Endothelial cell of umbilical vein (primary cell): ENCODE data around the gene SLC26A11. TPM values are rescaled to one million over a fixed set of nuclear protein-coding genes. Genes with fewer than 3 reads are reported as not detected.

Experiments used
- BruUV-seq: library from RNA; stranded (reverse); fragments of 400-500 nt; replicated peaks from 2 replicates; lab custom pipeline; 2021; lab: Mats Ljungman, UMichigan
- CTCF ChIA-PET: fragments of 300-600, 350-600 bp; sonication (Branson Sonifier 250); formaldehyde crosslinking; loops from one replicate; lab custom pipeline; 2021; ENCODE audit warnings: antibody characterized with exemption, inconsistent platforms; lab: Charles Lee
- POLR2A ChIA-PET: fragments of 300-600, 350-600 bp; sonication (Branson Sonifier 250); formaldehyde crosslinking; loops from one replicate; lab custom pipeline; 2021; ENCODE audit warnings: antibody characterized with exemption, inconsistent platforms; lab: Charles Lee
- DNase-seq: peaks from one replicate; pipeline ENCODE4 v3.0.0-alpha.2; 2011; ENCODE audit warnings: low read depth, low spot score
- FAIRE-seq: peaks from 2 replicates; lab custom pipeline; 2011; peaks lifted over from hg19 to GRCh38; lab: Jason Lieb, UNC
- H2AFZ ChIP-seq: 2 replicates; pipeline ENCODE4 v1.6.0; 2012; ENCODE audit warnings: low read depth, low read length, control low read depth, inconsistent platforms
- H3K27ac ChIP-seq: 2 replicates; pipeline ENCODE4 v1.5.1; 2011; ENCODE audit warnings: low read depth, mild to moderate bottlenecking, control low read depth, low read length, moderate library complexity; ENCODE audit not compliant: insufficient read depth
- H3K27me3 ChIP-seq, 2 experiments: 2 replicates each; pipeline versions ENCODE4 v1.6.0 to v1.6.1; 2011; ENCODE audit warnings: low read length in 2 of 2, mixed read lengths in 1 of 2; ENCODE audit not compliant: control insufficient read depth in 2 of 2, insufficient read depth in 2 of 2
- H3K36me3 ChIP-seq, 2 experiments: 2 replicates in 1 of 2; 3 replicates in 1 of 2; pipeline ENCODE4 v1.5.1; 2011; ENCODE audit warnings: low read length in 2 of 2, mild to moderate bottlenecking in 1 of 2, moderate library complexity in 1 of 2; ENCODE audit not compliant: control insufficient read depth in 2 of 2, insufficient read depth in 2 of 2; ENCODE audit errors: extremely low read depth in 1 of 2
- H3K4me1 ChIP-seq: 3 replicates; pipeline ENCODE4 v1.5.1; 2011; ENCODE audit warnings: mild to moderate bottlenecking, low read length; ENCODE audit not compliant: control insufficient read depth, insufficient read depth; ENCODE audit errors: extremely low read depth
- H3K4me2 ChIP-seq: 2 replicates; pipeline ENCODE4 v1.6.1; 2011; ENCODE audit warnings: low read length, control low read depth, mixed read lengths; ENCODE audit not compliant: insufficient read depth
- H3K4me3 ChIP-seq, 3 experiments: fragments of 200-600 bp in 1 of 3; sonication (generic), shearing (Covaris generic) in 1 of 3; replicated peaks in 1 of 3; 2 replicates each; pipeline ENCODE4 v1.5.1; 2011 to 2016; ENCODE audit warnings: control low read depth in 3 of 3, low read length in 3 of 3, mild to moderate bottlenecking in 2 of 3, inconsistent platforms in 1 of 3, low read depth in 1 of 3, moderate library complexity in 1 of 3; ENCODE audit not compliant: insufficient read depth in 1 of 3
- H3K79me2 ChIP-seq: 2 replicates; pipeline ENCODE4 v1.6.0; 2012; ENCODE audit warnings: low read length, inconsistent platforms; ENCODE audit not compliant: control insufficient read depth, insufficient read depth
- H3K9ac ChIP-seq: replicated peaks from 2 replicates; pipeline ENCODE3; 2011; ENCODE audit warnings: low read length, control low read depth; ENCODE audit not compliant: insufficient read depth; ENCODE audit errors: extremely low read depth
- H3K9me1 ChIP-seq: replicated peaks from 3 replicates; pipeline ENCODE4 v1.6.0; 2011; ENCODE audit warnings: mild to moderate bottlenecking, low read length; ENCODE audit not compliant: control insufficient read depth, insufficient read depth; ENCODE audit errors: extremely low read depth
- H3K9me3 ChIP-seq: replicated peaks from 2 replicates; pipeline ENCODE4 v1.5.1; 2012; ENCODE audit warnings: low read length, inconsistent platforms; ENCODE audit not compliant: control insufficient read depth, insufficient read depth
- H4K20me1 ChIP-seq: replicated peaks from 2 replicates; pipeline ENCODE3; 2011; ENCODE audit warnings: mild to moderate bottlenecking, low read length; ENCODE audit not compliant: control insufficient read depth, insufficient read depth; ENCODE audit errors: extremely low read depth
- EZH2 ChIP-seq: IDR thresholded peaks from 2 replicates; pipeline ENCODE4 v1.6.1; 2012; ENCODE audit warnings: borderline replicate concordance, low read depth, mild to moderate bottlenecking, moderate library complexity, low read length, inconsistent platforms; ENCODE audit not compliant: severe bottlenecking
- FOS ChIP-seq: IDR thresholded peaks from 2 replicates; pipeline ENCODE4 v1.6.1; 2011; ENCODE audit warnings: mild to moderate bottlenecking, low read length, moderate library complexity, borderline replicate concordance; ENCODE audit not compliant: insufficient read depth
- GATA2 ChIP-seq: IDR thresholded peaks from 2 replicates; pipeline ENCODE4 v1.7.0; 2011; ENCODE audit warnings: low read depth, mild to moderate bottlenecking, moderate library complexity, mixed read lengths, low read length; ENCODE audit not compliant: insufficient read length, insufficient read depth
- JUN ChIP-seq: IDR thresholded peaks from 2 replicates; pipeline ENCODE4 v1.6.1; 2011; ENCODE audit warnings: borderline replicate concordance, low read depth; ENCODE audit not compliant: insufficient read length, insufficient read depth
- MYC ChIP-seq: IDR thresholded peaks from one replicate; pipeline ENCODE4 v1.6.1; 2011; ENCODE audit warnings: mild to moderate bottlenecking, low read depth, low read length
- POLR2A ChIP-seq: IDR thresholded peaks from 2 replicates; pipeline ENCODE4 v1.6.1; 2012; ENCODE audit warnings: low read depth, mild to moderate bottlenecking, control low read depth, low read length
- POLR2AphosphoS5 ChIP-seq: IDR thresholded peaks from 2 replicates; pipeline ENCODE4 v1.6.1; 2012; ENCODE audit warnings: low read depth, mild to moderate bottlenecking, control low read depth, low read length, moderate library complexity; ENCODE audit not compliant: insufficient read depth
- dilution Hi-C: fragments of 300-500 bp; cut with MboI; formaldehyde crosslinking; loops from one replicate; pipeline ENCODE4 v1.15.0; 2019; ENCODE audit warnings: low sequenced_read_pairs; ENCODE audit not compliant: extremely low pct_ligation_motif_present
- intact Hi-C: fragments of 100-400 bp; cut with micrococcal nuclease; formaldehyde crosslinking; loops from one replicate; pipeline ENCODE4 v1.10.0; 2022
- polyA plus RNA-seq, 4 experiments: library from polyadenylated mRNA; depleted of rRNA in 3 of 4; stranded (reverse) in 3 of 4; unstranded in 1 of 4; fragments of >200 nt; gene quantifications; 2 replicates each; pipeline versions ENCODE4 v1.2.1 to v1.2.3, GENCODE V29; 2011 to 2012; ENCODE audit warnings: missing spikeins in 1 of 4
- total RNA-seq: library from RNA; stranded (reverse); gene quantifications from 2 replicates; pipeline ENCODE4 v1.2.3, GENCODE V29; 2021
- TF ChIP-seq, protein P1 (sequence below), 2 donors: IDR thresholded peaks; 1 replicate in 1 of 2; 2 replicates in 1 of 2; pipeline ENCODE4 v1.5.1; 2011; ENCODE audit warnings: low read length in 2 of 2, mild to moderate bottlenecking in 2 of 2, moderate library complexity in 2 of 2, control low read depth in 1 of 2, inconsistent platforms in 1 of 2, low read depth in 1 of 2; ENCODE audit not compliant: insufficient read depth in 1 of 2; ENCODE audit errors: extremely low read depth in 1 of 2
- TF ChIP-seq, protein P2 (sequence below): IDR thresholded peaks from 2 replicates; pipeline ENCODE4 v1.6.1; 2011; ENCODE audit not compliant: insufficient read depth, insufficient read length

Gene SLC26A11
- total and polyA plus RNA-seq, 2 donors (not counting 3 experiments of a cell fraction or from before 2014, with no cell fraction given): 25.2 to 33.0 TPM

DNA sequence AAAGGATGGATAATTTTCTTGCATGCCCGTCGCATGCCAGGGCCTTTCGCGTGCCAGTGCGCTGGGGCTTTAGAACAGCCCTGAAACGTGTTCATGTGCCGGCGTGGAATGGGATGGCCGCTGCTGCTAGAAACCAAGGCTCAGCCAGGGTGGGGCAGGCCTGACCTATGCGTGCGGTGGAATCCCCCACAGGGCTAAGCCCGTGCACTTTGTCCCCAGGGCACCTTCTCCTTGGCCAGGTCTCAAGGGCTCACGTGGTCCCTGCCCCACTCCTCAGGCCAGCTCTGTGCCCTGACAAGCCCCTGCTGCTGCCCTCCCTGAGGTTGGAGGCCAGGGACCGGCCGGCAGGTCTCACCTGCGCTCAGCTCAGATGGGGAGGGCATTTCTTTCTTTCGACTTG is 27.3 kb downstream of the SLC26A11 start:
- Histone ChIP-seq H3K36me3 (peaks cover 0 to 20% of the 10 kb centered on the region in 2 experiments), H3K4me2 (no peak overlapping the region), H3K4me1 (no peaks in the 10 kb centered on the region), H3K9ac (no peak overlapping the region), H3K79me2 (no peaks in the 10 kb centered on the region), H4K20me1 (no peaks in the 10 kb centered on the region), H3K27ac (no peak overlapping the region), H3K9me1 (no peaks in the 10 kb centered on the region), H2AFZ (no peak overlapping the region), H3K9me3 (no peaks in the 10 kb centered on the region), H3K27me3 (no peaks in the 10 kb centered on the region), H3K4me3 (no peak overlapping the region)
- no peak for FAIRE-seq
- TF ChIP-seq FOS: no peak
- no peak for TF ChIP-seq MYC
- no peak for TF ChIP-seq JUN
- TF ChIP-seq POLR2A: no peak
- TF ChIP-seq EZH2: no peak
- no peak for DNase-seq
- intact Hi-C loops (no loop called here), dilution Hi-C loops (no loop called here)
- BruUV-seq: no TSS peak
- ChIA-PET POLR2A (no interaction called here), CTCF (no interaction called here)

DNA sequence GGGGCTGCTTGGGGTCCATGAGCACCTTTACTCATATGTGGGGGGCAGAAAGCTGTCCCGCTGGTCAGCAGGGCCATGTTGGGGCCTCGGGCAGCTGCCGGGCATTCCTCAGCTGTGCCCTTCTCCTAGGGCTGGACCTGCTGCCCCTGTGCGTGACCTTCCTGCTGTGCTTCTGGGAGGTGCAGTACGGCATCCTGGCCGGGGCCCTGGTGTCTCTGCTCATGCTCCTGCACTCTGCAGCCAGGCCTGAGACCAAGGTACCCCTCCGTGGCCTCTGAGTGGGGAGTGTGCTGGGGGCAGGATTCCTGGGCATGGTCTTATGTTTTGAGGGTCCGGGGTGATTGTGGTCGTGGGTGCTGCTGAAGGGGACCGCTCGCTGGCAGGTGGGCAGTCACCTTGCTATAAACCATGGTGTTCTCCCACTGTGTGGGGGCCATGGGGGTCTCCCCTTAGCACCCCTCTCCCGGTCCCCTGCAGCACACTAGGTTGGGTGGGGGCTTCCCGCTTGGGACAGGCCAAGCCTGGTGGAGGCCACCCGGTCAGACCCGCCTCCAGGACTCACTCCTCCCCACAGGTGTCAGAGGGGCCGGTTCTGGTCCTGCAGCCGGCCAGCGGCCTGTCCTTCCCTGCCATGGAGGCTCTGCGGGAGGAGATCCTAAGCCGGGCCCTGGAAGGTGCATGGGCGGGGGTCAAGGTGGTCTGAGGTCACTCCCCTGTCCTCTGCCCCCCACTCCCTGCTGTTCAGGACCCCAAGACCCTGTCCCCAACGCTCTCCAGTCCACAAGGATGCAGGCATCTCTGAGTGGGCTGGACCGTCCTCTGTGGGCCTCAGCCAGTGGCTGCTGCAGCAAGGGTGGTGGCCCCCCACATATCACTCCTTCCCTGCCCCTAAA is 28.0 kb downstream of the SLC26A11 start:
- dilution Hi-C loops: no loop called here
- CTCF ChIA-PET: no interaction called here
- no TSS peak for BruUV-seq
- H3K4me3 ChIP-seq: no peak overlapping the region
- POLR2A ChIA-PET: interaction anchor here (0.6 kb wide), 1 partner anchor 163 kb away, joined by 7 read pairs; no protein-coding TSS in a partner anchor
- no peak overlapping the region for H3K27ac ChIP-seq
- H3K9ac ChIP-seq: no peak overlapping the region
- DNase-seq (no peak), FAIRE-seq (no peak)
- H3K4me1 ChIP-seq: no peaks in the 10 kb centered on the region
- H3K4me2 ChIP-seq: no peak overlapping the region
- H3K9me1 ChIP-seq: no peaks in the 10 kb centered on the region
- peaks cover 0 to 20% of the 10 kb centered on the region in 2 experiments for H3K36me3 ChIP-seq
- H3K79me2 ChIP-seq: no peaks in the 10 kb centered on the region
- intact Hi-C loops: no loop called here
- H3K27me3 ChIP-seq: no peaks in the 10 kb centered on the region
- no peaks in the 10 kb centered on the region for H3K9me3 ChIP-seq
- no peak overlapping the region for H2AFZ ChIP-seq
- H4K20me1 ChIP-seq: no peaks in the 10 kb centered on the region
- TF ChIP-seq JUN (no peak), MYC (no peak), POLR2A (no peak), FOS (no peak), POLR2AphosphoS5 (no peak), EZH2 (no peak), GATA2 (no peak)
- TF ChIP-seq, protein P1, sequence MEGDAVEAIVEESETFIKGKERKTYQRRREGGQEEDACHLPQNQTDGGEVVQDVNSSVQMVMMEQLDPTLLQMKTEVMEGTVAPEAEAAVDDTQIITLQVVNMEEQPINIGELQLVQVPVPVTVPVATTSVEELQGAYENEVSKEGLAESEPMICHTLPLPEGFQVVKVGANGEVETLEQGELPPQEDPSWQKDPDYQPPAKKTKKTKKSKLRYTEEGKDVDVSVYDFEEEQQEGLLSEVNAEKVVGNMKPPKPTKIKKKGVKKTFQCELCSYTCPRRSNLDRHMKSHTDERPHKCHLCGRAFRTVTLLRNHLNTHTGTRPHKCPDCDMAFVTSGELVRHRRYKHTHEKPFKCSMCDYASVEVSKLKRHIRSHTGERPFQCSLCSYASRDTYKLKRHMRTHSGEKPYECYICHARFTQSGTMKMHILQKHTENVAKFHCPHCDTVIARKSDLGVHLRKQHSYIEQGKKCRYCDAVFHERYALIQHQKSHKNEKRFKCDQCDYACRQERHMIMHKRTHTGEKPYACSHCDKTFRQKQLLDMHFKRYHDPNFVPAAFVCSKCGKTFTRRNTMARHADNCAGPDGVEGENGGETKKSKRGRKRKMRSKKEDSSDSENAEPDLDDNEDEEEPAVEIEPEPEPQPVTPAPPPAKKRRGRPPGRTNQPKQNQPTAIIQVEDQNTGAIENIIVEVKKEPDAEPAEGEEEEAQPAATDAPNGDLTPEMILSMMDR (IDR thresholded peaks at IDR 0.05; ENCODE audit: extremely low read depth in 1 of 2, insufficient read depth in 1 of 2, low read depth in 1 of 2, low read length in 2 of 2): no peak
- TF ChIP-seq, protein P2, sequence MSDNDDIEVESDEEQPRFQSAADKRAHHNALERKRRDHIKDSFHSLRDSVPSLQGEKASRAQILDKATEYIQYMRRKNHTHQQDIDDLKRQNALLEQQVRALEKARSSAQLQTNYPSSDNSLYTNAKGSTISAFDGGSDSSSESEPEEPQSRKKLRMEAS: no peak
